DOHH2 (cell line): Measurements from ENCODE around the gene IL27RA.
"Not testable (repeated sequence)": the region's sequence is repeated elsewhere in the genome, so short reads cannot be mapped to it uniquely, and the experiment has no call there.

Source experiments
- EZH2phosphoT487 ChIP-seq: fragments of 200-600 bp; sonication (generic); IDR thresholded peaks from 2 replicates; pipeline ENCODE4 v1.6.1; 2017; ENCODE audit warnings: borderline replicate concordance, mild to moderate bottlenecking, antibody characterized with exemption, low read length, moderate library complexity, mixed read lengths
- TF ChIP-seq, protein P1 (sequence below): fragments of 200-600 bp; sonication (generic); IDR thresholded peaks from one replicate; pipeline ENCODE4 v1.5.1; 2014; ENCODE audit warnings: antibody characterized with exemption, mild to moderate bottlenecking, low read depth, low read length; ENCODE audit not compliant: poor library complexity, severe bottlenecking

DNA sequence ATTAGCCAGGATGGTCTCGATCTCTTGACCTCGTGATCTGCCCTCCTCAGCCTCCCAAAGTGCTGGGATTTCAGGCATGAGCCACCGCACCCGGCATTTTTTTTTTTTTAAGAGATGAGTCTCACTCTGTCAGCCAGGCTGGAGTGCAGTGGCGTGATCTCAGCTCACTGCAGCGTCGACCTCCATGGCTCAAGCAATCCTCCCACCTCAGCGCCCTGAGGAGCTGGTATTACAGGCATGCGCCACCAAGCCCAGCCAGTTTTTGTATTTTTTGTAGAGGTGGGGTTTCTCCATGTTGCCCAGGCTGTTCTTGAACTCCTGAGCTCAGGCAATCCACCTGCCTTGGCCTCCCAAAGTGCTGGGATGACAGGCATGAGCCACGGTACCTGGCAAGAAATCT is 16.3 kb downstream of the IL27RA start:
- TF ChIP-seq, protein P1, sequence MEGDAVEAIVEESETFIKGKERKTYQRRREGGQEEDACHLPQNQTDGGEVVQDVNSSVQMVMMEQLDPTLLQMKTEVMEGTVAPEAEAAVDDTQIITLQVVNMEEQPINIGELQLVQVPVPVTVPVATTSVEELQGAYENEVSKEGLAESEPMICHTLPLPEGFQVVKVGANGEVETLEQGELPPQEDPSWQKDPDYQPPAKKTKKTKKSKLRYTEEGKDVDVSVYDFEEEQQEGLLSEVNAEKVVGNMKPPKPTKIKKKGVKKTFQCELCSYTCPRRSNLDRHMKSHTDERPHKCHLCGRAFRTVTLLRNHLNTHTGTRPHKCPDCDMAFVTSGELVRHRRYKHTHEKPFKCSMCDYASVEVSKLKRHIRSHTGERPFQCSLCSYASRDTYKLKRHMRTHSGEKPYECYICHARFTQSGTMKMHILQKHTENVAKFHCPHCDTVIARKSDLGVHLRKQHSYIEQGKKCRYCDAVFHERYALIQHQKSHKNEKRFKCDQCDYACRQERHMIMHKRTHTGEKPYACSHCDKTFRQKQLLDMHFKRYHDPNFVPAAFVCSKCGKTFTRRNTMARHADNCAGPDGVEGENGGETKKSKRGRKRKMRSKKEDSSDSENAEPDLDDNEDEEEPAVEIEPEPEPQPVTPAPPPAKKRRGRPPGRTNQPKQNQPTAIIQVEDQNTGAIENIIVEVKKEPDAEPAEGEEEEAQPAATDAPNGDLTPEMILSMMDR = not testable (repeated sequence)
- TF ChIP-seq EZH2phosphoT487 = not testable (repeated sequence)
